ENCODE results near the gene ACOT4.

DNA sequence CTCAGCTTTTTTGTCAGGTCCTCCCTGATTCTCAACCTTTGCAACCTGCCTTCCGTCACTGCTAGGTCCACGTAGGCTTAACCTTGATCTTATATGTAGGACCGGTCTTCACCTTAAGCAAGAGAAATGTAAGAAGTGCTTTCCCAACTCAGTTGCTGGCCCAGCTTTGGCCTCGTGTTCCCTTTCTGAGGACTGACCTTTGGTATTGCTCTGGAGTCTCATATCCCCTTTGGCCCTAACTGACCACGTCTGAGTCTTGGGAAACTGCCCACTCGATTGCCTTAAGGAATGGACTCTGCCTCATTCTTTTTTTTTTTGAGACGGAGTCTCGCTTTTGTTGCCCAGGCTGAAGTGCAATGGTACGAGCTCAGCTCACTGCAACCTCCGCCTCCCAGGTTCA, 28.6 kb downstream of the ACOT4 start:
- TF ChIP-seq, protein P1, sequence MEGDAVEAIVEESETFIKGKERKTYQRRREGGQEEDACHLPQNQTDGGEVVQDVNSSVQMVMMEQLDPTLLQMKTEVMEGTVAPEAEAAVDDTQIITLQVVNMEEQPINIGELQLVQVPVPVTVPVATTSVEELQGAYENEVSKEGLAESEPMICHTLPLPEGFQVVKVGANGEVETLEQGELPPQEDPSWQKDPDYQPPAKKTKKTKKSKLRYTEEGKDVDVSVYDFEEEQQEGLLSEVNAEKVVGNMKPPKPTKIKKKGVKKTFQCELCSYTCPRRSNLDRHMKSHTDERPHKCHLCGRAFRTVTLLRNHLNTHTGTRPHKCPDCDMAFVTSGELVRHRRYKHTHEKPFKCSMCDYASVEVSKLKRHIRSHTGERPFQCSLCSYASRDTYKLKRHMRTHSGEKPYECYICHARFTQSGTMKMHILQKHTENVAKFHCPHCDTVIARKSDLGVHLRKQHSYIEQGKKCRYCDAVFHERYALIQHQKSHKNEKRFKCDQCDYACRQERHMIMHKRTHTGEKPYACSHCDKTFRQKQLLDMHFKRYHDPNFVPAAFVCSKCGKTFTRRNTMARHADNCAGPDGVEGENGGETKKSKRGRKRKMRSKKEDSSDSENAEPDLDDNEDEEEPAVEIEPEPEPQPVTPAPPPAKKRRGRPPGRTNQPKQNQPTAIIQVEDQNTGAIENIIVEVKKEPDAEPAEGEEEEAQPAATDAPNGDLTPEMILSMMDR (IDR thresholded peaks at IDR 0.05), result no peak
- TF ChIP-seq POLR2A (IDR thresholded peaks at IDR 0.05), result no peak

All from uterus (tissue), 2 donors.